ENCODE results near the gene TMEM178B.
"Not testable (repeated sequence)": the region's sequence is repeated elsewhere in the genome, so short reads cannot be mapped to it uniquely, and the experiment has no call there.

The TMEM178B gene

DNA sequence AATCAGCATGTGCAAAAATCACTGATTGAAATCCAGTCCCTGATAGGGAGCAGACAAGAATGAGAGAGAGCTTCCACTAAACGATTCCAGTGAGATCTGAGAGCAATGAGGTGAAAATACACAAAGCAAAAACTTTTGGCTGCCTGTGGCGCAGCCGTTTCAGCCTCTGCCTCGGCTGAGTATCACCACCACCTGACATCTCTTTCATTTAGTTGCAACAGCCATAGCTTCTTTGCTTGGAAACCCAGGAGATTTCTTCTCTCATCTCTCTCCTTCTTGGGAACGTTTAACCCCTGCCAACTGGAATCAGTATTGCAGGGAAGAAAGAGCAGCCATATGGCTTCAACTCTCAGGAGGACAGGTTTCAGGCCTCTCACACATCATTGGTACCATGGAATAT is 240.0 kb downstream of the TMEM178B start:
- DNase-seq (ENCODE audit: low read depth), result no peak

DNA sequence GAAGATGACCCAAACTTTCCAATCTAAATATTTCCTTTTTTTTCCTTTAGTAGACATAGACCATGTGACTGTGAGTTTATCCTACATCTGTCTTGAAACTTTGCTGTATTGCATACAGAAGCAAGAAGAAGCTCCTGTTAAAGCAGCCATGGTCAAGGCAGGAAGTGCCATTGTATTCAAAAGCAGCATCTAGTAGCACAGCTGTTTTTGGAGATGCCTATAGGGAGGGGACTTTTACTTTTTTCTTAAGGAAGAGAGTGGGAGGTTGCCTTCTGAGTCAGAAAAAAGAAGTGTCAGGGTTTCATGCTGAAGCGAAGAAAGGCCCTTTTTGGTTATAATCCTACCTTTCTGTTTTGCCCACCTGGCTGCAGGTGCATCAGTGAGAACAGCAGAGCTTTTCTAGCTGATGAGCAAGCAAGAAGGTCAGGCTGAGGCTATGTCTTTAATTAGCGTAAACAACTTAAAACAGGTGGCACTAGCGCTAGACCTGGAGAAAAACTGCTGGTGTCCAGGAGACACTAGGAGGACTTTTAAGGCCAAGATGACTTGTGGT is 243.2 kb downstream of the TMEM178B start:
- DNase-seq (ENCODE audit: low read depth), result no peak

- DNase-seq (ENCODE audit: low read depth), result no peak
These were observed 246.4 kb downstream of the TMEM178B start for GRCh38 chr7:141320287-141320686.

DNA sequence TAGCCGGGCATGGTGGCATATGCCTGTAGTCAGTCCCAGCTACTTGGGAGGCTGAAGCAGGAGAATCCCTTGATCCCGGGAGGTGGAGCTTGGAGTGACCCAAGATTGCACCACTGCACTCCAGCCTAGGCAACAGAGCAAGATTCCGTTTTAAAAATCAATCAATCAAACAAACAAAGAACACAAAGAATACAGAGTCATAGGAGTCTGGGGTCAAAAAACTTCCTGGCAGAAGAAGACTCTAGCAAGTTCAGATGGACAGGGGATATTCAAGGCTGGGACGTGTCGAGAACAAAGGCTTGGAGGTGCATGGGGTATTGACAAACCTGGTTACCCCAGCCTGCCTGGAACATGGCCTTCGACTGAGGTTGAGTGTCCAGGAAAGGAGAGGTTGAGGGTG is 248.5 kb downstream of the TMEM178B start:
- no peak for DNase-seq (ENCODE audit: low read depth)

- DNase-seq (ENCODE audit: low read depth), result no peak
These were observed 250.0 kb downstream of the TMEM178B start for GRCh38 chr7:141323826-141324225.

GRCh38 chr7:141324870-141325269 is 251.0 kb downstream of the TMEM178B start:
- no peak for DNase-seq (ENCODE audit: low read depth)

DNA sequence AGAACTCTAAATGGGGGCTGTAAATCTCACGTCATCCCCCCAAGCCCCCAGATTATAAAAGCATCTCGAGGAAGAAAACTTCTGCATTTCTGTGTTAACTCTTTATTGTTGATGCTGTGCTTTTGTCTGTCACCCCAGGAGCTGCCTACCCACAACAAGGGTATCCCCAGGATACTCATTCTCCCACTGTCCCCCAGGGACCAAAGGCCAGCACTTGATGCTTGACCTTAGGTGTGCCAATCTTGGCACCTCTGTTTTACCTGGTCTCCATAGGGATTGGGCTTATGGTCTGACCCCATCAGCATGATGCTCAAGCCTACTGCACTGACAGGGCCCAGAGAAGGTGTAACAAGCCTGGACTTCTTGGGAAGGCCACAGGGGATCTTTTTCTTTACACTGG is 251.4 kb downstream of the TMEM178B start:
- DNase-seq (ENCODE audit: low read depth), result no peak

GRCh38 chr7:141328290-141328689 is 254.4 kb downstream of the TMEM178B start:
- no peak for DNase-seq (ENCODE audit: low read depth)

DNA sequence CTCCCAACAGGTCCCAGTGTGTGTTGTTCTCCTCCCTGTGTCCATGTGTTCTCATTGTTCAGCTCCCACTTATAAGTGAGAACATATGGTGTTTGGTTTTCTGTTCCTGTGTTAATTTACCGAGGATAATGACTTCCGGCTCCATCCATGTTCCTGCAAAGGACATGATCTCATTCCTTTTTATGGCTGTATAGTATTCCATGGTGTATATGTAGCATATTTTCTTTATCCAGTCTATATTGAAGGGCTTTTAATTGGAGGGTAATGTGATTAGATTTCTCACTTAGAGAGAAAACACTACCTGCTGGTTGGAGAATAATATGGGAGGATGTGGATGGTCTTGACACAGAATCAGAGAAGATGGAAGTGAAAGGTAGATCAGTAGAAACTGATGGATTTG is 256.4 kb downstream of the TMEM178B start:
- not testable (repeated sequence) for DNase-seq (ENCODE audit: low read depth)

- no peak for DNase-seq (ENCODE audit: low read depth)
These were observed 259.6 kb downstream of the TMEM178B start for GRCh38 chr7:141333459-141333858.

- DNase-seq (ENCODE audit: low read depth), result no peak
These were observed 261.3 kb downstream of the TMEM178B start for GRCh38 chr7:141335164-141335563.

DNA sequence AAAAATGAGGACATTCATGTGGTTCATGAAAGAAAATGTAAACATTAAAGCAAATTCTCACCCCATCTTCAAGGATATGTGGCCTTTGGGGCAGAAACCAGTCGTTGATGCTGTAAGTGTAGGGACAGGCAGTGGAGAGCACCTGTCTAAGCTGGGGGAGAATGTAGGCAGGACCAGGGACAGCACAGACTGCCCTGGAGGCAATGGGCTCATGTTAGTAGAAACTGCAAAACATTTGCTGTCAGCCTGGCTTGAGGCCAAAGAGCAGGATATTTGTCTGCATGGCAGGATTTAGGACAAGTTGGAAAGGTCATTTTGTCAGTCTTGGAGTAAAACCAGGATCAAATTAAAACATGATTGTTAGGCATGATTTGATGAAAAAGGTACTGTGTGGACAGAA is 265.7 kb downstream of the TMEM178B start:
- no peak for DNase-seq (ENCODE audit: low read depth)

DNA sequence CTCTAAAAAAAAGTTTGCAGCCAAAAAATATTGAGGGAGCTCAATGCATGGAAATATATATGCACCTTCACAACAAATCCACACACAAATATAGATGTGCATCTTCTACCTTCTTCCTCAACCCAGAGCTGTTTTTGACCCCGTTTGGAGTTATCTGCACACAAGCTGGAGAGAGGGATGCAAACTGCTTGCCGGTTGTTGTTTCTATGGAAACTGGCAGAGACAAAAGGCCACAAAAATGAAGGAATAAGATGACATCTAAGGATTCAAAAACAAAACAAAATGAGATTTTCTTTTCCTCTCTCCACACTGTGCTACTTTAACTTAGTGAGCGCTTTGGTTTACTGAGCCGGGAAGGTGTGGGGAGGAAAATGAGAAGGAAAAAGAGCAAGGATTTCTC is 267.1 kb downstream of the TMEM178B start:
- DNase-seq (ENCODE audit: low read depth), result no peak

- DNase-seq (ENCODE audit: low read depth), result no peak
These were observed 269.0 kb downstream of the TMEM178B start for GRCh38 chr7:141342621-141343408.

- DNase-seq (ENCODE audit: low read depth), result no peak
These were observed 270.5 kb downstream of the TMEM178B start for GRCh38 chr7:141344153-141344935.

- DNase-seq (ENCODE audit: low read depth), result no peak
These were observed 274.9 kb downstream of the TMEM178B start for GRCh38 chr7:141348728-141349127.

DNA sequence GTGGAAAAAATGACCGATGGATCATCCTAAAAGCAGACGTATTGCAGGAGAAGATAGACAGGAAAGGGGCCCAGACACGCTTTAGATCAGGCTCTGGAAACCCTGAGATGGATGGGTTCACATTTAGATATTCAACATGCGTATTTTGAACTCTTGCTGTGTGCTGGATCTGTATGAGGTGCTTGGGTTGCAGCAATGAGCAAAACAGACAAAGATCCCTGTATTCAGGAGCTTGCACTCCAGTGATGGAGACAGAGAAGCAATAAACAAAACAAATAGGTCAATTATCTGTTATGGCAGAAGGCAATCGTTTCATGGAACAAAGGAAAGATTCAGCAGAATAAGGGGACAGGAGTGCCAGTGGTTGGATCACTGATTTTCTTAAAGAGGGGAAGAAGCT is 275.5 kb downstream of the TMEM178B start:
- DNase-seq (ENCODE audit: low read depth), result no peak

GRCh38 chr7:141349804-141350203 is 275.9 kb downstream of the TMEM178B start:
- no peak for DNase-seq (ENCODE audit: low read depth)

DNA sequence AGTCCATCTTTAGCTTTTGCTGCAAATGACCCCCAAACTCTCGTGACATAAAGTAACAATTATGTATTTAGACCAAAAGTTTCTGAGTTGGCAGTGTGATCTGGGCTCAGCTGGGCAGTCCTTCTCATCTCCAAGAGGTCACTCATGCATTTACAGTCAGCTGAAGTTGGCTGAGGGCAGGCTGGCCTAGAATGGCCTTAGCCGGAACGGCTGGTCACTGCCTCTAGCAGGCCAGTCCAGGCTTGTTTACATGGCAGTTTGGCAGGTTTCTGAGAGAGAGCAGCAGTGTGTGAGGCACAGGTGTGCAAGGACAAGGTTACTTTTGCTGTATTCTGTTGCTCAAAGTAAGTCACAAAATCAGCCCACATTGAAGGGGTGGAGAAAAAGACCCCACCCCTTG is 277.3 kb downstream of the TMEM178B start:
- no peak for DNase-seq (ENCODE audit: low read depth)

DNA sequence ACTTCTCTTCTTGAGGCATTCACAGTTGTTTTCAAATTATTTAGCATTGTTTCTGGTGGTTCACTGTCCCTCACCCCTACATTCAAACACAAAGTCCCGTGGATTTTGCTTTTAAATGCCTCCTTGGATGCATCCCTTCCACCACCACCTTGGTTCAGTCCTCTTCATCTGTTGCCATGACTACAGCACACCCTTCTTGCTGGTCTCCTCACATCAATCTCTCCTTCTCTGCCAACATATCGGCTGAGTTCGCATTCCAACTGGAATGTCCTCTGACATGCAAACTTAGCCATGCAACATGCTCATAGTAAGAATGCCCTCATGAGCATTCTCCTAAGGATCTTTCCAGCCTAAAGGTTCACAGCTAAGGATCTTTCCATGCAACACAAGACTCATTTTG is 279.1 kb downstream of the TMEM178B start:
- no peak for DNase-seq (ENCODE audit: low read depth)

DNA sequence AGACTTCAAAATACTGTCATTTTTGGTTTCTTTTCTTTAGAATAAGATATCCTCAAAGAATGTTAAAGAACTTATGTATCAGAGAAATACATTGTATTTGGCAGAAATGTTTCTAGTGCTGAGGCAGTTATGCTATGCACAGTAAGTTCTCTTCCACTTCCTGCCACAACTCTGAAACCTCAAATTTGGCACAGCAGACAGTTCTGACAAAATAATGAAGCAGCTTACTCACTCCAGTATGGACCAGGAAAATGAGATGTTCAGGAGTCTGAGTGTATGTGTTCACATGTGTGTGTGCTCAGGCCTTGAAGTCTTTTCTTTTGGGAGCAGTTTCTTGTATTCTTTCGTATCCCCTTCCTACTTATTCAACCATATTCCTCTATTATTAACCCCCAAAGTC is 280.4 kb downstream of the TMEM178B start:
- DNase-seq (ENCODE audit: low read depth), result no peak

GRCh38 chr7:141355032-141355431 is 281.2 kb downstream of the TMEM178B start:
- no peak for DNase-seq (ENCODE audit: low read depth)

DNA sequence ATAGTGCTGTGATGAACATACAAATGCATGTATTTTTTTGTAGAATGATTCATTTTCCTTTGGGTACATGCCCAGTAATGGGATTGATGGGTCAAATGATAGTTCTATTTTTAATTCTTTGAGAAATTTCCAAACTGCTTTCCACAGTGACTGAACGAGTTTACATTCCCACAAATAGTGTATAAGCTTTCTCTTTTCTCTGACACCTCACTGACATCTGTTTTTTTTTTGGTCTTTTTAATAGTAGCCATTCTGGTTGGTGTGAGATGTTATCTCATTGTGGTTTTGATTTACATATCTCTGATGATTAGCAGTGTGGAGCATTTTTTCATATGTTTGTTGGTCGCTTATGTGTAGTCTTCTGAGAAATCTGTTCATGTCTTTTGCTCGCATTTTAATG is 282.3 kb downstream of the TMEM178B start:
- DNase-seq (ENCODE audit: low read depth), result no peak

All from activated T-cell treated with anti-CD3 and anti-CD28 coated beads for 24 hours (primary cell).